GM12801 (cell line): ENCODE data around the gene ALAD.

Source experiments
- TF ChIP-seq, protein P1 (sequence below): IDR thresholded peaks from one replicate; pipeline ENCODE4 v1.5.1; 2011; ENCODE audit warnings: control low read depth; ENCODE audit not compliant: insufficient read length; ENCODE audit errors: extremely low read depth

Gene ALAD

DNA sequence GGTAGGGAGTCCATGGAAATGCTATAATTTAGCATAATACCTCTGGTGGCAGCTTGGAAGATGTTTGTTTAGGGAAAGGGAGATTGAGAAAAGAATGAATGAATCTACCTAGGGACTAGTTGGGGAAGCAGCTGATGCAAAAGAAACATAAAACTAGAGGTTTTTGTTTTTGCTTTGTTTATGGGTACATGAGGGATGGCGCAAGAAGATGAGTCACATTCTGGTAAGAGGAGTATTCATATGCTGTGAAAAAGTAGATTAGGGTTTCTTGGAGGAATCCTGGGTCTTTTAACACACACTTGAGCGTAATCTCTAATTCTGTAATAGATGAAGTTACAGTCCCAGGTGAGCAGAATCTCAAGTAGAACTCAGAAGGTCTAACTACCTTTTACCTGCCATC lies 26.5 kb upstream of the ALAD start:
- TF ChIP-seq, protein P1, sequence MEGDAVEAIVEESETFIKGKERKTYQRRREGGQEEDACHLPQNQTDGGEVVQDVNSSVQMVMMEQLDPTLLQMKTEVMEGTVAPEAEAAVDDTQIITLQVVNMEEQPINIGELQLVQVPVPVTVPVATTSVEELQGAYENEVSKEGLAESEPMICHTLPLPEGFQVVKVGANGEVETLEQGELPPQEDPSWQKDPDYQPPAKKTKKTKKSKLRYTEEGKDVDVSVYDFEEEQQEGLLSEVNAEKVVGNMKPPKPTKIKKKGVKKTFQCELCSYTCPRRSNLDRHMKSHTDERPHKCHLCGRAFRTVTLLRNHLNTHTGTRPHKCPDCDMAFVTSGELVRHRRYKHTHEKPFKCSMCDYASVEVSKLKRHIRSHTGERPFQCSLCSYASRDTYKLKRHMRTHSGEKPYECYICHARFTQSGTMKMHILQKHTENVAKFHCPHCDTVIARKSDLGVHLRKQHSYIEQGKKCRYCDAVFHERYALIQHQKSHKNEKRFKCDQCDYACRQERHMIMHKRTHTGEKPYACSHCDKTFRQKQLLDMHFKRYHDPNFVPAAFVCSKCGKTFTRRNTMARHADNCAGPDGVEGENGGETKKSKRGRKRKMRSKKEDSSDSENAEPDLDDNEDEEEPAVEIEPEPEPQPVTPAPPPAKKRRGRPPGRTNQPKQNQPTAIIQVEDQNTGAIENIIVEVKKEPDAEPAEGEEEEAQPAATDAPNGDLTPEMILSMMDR = no peak

DNA sequence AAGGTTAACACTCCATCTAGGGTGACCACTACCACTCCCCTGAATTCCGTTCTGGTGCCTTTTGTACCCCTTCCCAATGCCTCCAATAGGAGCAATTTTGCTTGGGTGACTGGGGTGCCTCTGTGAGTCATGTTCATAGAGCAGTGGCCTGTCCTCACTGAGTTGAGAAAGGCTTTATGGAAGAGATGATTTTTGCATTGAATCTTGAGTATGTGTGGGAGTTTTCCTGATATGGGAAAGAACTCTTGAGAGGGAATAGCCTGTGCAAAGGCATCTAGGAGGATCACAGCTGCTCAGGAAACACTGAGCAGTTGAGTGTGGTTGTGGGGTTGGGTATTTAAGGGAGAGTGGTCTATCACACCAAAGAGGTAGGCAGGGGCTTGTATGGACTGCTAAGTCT lies 25.6 kb upstream of the ALAD start:
- TF ChIP-seq, protein P1 = no peak

DNA sequence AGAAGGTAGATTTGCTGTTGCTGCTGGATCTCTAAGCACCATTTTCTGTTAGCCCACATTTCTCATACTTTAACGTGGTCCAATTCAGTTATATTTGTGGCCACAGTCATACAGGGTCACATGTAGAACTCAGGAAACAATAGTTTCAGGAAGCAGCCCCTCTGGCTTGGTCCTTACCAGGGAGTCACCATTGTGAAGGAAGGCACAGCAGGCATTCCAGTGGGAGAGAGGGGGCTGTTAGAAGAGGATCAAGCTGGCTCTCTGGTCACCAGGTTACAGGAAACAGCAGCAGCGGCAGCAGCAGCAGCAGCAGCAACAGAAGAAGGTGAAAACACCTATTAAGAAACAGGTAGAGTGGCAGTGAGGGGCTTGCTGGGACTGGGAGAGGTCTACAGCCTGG lies 24.0 kb upstream of the ALAD start:
- TF ChIP-seq, protein P1 = no peak

DNA sequence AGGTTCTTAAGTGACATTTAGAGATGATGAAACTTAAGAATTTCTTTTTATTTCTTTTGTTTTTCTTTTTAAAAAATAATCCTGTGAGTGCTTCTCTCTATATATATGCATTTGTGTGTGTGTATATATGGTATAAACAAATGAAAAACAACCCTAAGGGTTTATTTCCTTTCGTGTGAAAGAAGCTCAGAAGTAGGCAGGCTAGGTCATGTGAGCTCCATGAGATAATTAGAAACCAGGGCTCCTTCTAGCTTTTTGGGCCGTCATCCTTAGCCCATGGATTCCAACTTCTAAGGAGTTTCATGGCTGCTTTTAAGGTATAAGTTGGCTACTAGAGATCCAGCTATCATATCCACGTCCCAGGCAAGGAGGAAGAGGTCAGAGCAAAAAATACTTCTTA lies 20.6 kb upstream of the ALAD start:
- TF ChIP-seq, protein P1 = no peak

DNA sequence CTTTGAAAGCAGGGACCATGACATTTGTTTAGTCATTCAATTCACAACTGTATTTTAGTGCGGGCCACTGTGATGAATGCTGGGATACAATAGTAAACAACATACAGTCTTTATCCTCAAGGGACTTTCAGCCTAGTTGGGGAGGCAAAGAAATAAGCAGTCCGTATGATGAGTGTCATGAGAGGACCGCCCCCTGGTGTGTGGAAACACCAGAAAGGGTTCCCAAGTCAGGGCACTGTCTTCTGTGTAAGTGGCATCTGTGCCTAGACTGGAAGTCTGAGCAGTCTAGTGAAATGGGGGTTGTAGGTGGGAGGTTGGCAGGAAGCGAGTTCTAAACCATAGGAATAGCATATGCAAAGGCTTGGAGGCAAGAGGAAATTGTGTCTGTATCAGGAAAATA lies 16.3 kb upstream of the ALAD start:
- TF ChIP-seq, protein P1 = no peak

DNA sequence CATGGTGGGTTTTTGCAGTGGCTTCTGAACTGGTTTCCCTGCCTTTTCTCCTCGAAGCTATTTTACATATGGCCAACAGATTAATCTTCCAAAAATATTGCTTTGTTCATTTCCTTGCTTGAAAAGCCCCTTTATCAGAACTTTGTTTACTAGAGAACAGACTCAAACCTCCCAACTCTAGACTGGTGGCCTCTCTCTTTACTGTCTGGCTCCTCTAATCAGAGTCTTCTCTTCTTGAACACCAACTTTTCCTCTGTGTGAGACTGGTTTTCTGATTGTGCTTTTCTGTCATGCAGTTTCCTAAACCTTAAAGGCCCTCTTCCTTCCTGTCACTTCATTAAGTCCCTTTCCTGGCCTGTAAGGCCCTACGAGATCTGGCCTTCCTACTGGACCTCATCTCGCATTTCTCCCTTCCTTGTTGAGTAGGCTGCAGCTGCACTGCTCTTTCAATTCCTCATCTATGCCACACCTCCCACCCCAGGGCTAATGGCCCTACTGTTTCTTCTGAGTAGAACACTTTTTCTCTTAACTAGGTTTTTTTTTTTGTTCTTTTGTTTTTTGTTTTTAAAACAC lies 15.2 kb upstream of the ALAD start:
- TF ChIP-seq, protein P1 = no peak

DNA sequence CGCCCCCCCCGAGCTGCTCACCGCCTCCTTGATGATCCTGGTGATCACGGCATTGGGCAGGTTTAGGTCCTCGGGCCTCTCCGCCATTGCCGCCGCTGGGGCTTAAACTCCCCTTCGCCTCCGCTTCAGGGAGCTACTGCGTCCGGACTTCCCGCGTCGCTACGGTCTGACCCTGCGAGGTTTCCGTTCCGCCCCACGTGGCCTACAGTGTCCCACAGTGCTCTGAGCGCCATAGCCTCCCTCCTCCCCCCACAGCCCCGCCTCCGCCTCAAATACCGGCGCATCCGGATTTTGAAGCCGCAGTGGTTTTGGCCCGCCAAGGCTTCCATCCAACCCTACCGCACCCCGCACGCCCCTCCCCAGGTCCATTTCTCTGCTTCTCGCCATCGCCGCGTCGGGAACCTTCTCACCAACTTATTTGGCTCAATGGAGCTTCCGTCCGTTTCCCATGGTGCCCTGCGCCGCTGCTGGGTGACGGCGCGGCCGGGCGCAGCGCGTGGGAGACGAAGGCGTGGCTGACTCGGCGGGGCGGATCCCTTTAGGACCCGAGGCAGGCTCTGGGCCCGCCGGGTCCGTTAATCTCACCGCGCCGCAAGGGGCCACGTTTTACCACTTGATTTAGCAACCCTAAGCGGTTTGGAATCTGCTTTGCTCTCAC lies 9.3 kb upstream of the ALAD start, which contains the start of the genes C9orf43 and POLE3:
TSS of gene C9orf43 (plus strand) at position 541 of the 658 bp plus-strand sequence. CDS start 2,747 bp downstream, outside the sequence.
TSS of gene POLE3 (minus strand) at position 469 of the 658 bp plus-strand sequence. CDS start at position 87, 382 bp downstream.
- TF ChIP-seq, protein P1 = no peak
